ENCODE results near the gene CALB2.

CALB2 gene

GRCh38 chr16:71365021-71365420, 6.5 kb downstream of the CALB2 start:
- no peak for TF ChIP-seq CTCF (IDR thresholded peaks at IDR 0.05)
- Mint-ChIP-seq H3K4me1 (peaks cover 8% of the 10 kb centered on the region), H3K27me3 (ENCODE audit: low read depth, poor library complexity) (peaks cover 51% of the 10 kb centered on the region), H3K9me3 (no peaks in the 10 kb centered on the region), H3K36me3 (ENCODE audit: low read depth) (no peaks in the 10 kb centered on the region), H3K27ac (no peak overlapping the region), H3K4me3 (no peak overlapping the region)
- DNase-seq = no peak

GRCh38 chr16:71367241-71367976, 8.9 kb downstream of the CALB2 start:
- peaks cover 37% of the 10 kb centered on the region for H3K27me3 Mint-ChIP-seq (ENCODE audit: low read depth, poor library complexity)
- no peak overlapping the region for H3K27ac Mint-ChIP-seq
- peak; percentile 66 for TF ChIP-seq CTCF (IDR thresholded peaks at IDR 0.05)
- no peak overlapping the region for H3K4me3 Mint-ChIP-seq
- DNase-seq = peak; percentile 80
- no peaks in the 10 kb centered on the region for H3K9me3 Mint-ChIP-seq
- H3K36me3 Mint-ChIP-seq (ENCODE audit: low read depth) = no peaks in the 10 kb centered on the region
- peaks cover 8% of the 10 kb centered on the region for H3K4me1 Mint-ChIP-seq

- Mint-ChIP-seq H3K4me3 (no peak overlapping the region), H3K9me3 (no peaks in the 10 kb centered on the region), H3K27me3 (ENCODE audit: low read depth, poor library complexity) (peaks cover 40% of the 10 kb centered on the region), H3K36me3 (ENCODE audit: low read depth) (no peaks in the 10 kb centered on the region), H3K4me1 (peaks cover 8% of the 10 kb centered on the region), H3K27ac (no peak overlapping the region)
- TF ChIP-seq CTCF (IDR thresholded peaks at IDR 0.05) = no peak
- DNase-seq = no peak
These were observed 10.4 kb downstream of the CALB2 start for GRCh38 chr16:71368958-71369357.

- Mint-ChIP-seq H3K4me3 (no peak overlapping the region), H3K27me3 (ENCODE audit: low read depth, poor library complexity) (peaks cover 34% of the 10 kb centered on the region), H3K9me3 (no peaks in the 10 kb centered on the region), H3K4me1 (peaks cover 8% of the 10 kb centered on the region), H3K27ac (no peak overlapping the region), H3K36me3 (ENCODE audit: low read depth) (no peaks in the 10 kb centered on the region)
- no peak for TF ChIP-seq CTCF (IDR thresholded peaks at IDR 0.05)
- no peak for DNase-seq
These were observed 11.0 kb downstream of the CALB2 start for GRCh38 chr16:71369494-71369893.

- Mint-ChIP-seq H3K27ac (no peak overlapping the region), H3K27me3 (ENCODE audit: low read depth, poor library complexity) (peaks cover 33% of the 10 kb centered on the region), H3K9me3 (no peaks in the 10 kb centered on the region), H3K36me3 (ENCODE audit: low read depth) (no peaks in the 10 kb centered on the region), H3K4me3 (no peak overlapping the region), H3K4me1 (peaks cover 8% of the 10 kb centered on the region)
- TF ChIP-seq CTCF (IDR thresholded peaks at IDR 0.05) = no peak
- DNase-seq = no peak
These were observed 12.7 kb downstream of the CALB2 start for GRCh38 chr16:71371237-71371636.

- H3K27me3 Mint-ChIP-seq (ENCODE audit: low read depth, poor library complexity) = peaks cover 33% of the 10 kb centered on the region
- no peak overlapping the region for H3K4me3 Mint-ChIP-seq
- H3K9me3 Mint-ChIP-seq = no peaks in the 10 kb centered on the region
- peaks cover 8% of the 10 kb centered on the region for H3K4me1 Mint-ChIP-seq
- TF ChIP-seq CTCF (IDR thresholded peaks at IDR 0.05) = no peak
- H3K36me3 Mint-ChIP-seq (ENCODE audit: low read depth) = no peaks in the 10 kb centered on the region
- H3K27ac Mint-ChIP-seq = no peak overlapping the region
- DNase-seq = no peak
These were observed 14.6 kb downstream of the CALB2 start for GRCh38 chr16:71373073-71373472.

Data from nephron progenitor cell (in vitro differentiated cells).